Limb (tissue), 2 donors: ENCODE results near the gene FOXD4L3.
"Not testable (repeated sequence)": the region's sequence is repeated elsewhere in the genome, so short reads cannot be mapped to it uniquely, and the experiment has no call there.

ENCODE experiments used
- DNase-seq, 2 donors: peaks; one replicate each; pipeline ENCODE4 v3.0.0-alpha.2; 2016; ENCODE audit errors: extremely low spot score in 2 of 2

Gene FOXD4L3

GRCh38 chr9:68302567-68302966 lies at the start of gene FOXD4L3:
FOXD4L3 (plus strand) TSS chr9:68302867; CDS start chr9:68302952, 85 bp downstream.
- DNase-seq = not testable (repeated sequence)

- not testable (repeated sequence) for DNase-seq
These were observed 21.6 kb upstream of the FOXD4L3 start for GRCh38 chr9:68281041-68281440.

- not testable (repeated sequence) for DNase-seq
These were observed 1.1 kb downstream of the FOXD4L3 start for GRCh38 chr9:68303771-68304170.

- DNase-seq = not testable (repeated sequence)
These were observed 1.5 kb downstream of the FOXD4L3 start for GRCh38 chr9:68304212-68304611.

- not testable (repeated sequence) for DNase-seq
These were observed 2.1 kb downstream of the FOXD4L3 start for GRCh38 chr9:68304777-68305176.

- not testable (repeated sequence) for DNase-seq
These were observed 3.1 kb downstream of the FOXD4L3 start for GRCh38 chr9:68305680-68306285.

- peak in 1 of 2 donors; percentile 27 for DNase-seq
These were observed 3.8 kb downstream of the FOXD4L3 start for GRCh38 chr9:68306391-68306964.

- not testable (repeated sequence) for DNase-seq
These were observed 4.5 kb downstream of the FOXD4L3 start for GRCh38 chr9:68307127-68307526.

GRCh38 chr9:68307654-68308053 lies 5.0 kb downstream of the FOXD4L3 start:
- not testable (repeated sequence) for DNase-seq

- DNase-seq = not testable (repeated sequence)
These were observed 8.5 kb downstream of the FOXD4L3 start for GRCh38 chr9:68311208-68311607.

GRCh38 chr9:68318209-68318608 lies 15.5 kb downstream of the FOXD4L3 start:
- not testable (repeated sequence) for DNase-seq

- not testable (repeated sequence) for DNase-seq
These were observed 21.1 kb downstream of the FOXD4L3 start for GRCh38 chr9:68323749-68324148.

- DNase-seq = not testable (repeated sequence)
These were observed 21.9 kb downstream of the FOXD4L3 start for GRCh38 chr9:68324518-68324917.

- not testable (repeated sequence) for DNase-seq
These were observed 26.4 kb downstream of the FOXD4L3 start for GRCh38 chr9:68329106-68329505.

GRCh38 chr9:68330531-68331173 lies 28.0 kb downstream of the FOXD4L3 start:
- DNase-seq = not testable (repeated sequence)

- DNase-seq = not testable (repeated sequence)
These were observed 29.5 kb downstream of the FOXD4L3 start for GRCh38 chr9:68332122-68332521.

GRCh38 chr9:68335935-68336334 lies 33.3 kb downstream of the FOXD4L3 start:
- DNase-seq = not testable (repeated sequence)

- not testable (repeated sequence) for DNase-seq
These were observed 34.1 kb downstream of the FOXD4L3 start for GRCh38 chr9:68336639-68337339.

- not testable (repeated sequence) for DNase-seq
These were observed 35.3 kb downstream of the FOXD4L3 start for GRCh38 chr9:68338000-68338399.

- not testable (repeated sequence) for DNase-seq
These were observed 39.8 kb downstream of the FOXD4L3 start for GRCh38 chr9:68342265-68343025.

- not testable (repeated sequence) for DNase-seq
These were observed 40.6 kb downstream of the FOXD4L3 start for GRCh38 chr9:68343242-68343641.
